Caki2 (cell line): ENCODE measurements around the gene ANKS6. TPM values are rescaled to one million over a fixed set of nuclear protein-coding genes. Genes with fewer than 3 reads are reported as not detected.
"Not testable (repeated sequence)": the region's sequence is repeated elsewhere in the genome, so short reads cannot be mapped to it uniquely, and the experiment has no call there.

Experiments used
- DNase-seq: peaks from one replicate; pipeline ENCODE4 v3.0.0-alpha.2; 2015; ENCODE audit warnings: low read depth
- in situ Hi-C: cut with HindIII; loops from 2 replicates; pipeline ENCODE4 v1.10.0; 2016; ENCODE audit warnings: low sequenced_read_pairs, low pct_unique_long_range_greater_than_20kb, mixed read lengths
- total RNA-seq: library from RNA; depleted of rRNA; stranded (reverse); fragments of >200 nt; shearing (Covaris generic); gene quantifications from 2 replicates; pipeline ENCODE4 v1.2.3, GENCODE V29; 2014; ENCODE audit warnings: low replicate concordance; rRNA removed

The ANKS6 gene
- total RNA-seq, 1 experiment from 2014 or later, result 106 TPM

DNA sequence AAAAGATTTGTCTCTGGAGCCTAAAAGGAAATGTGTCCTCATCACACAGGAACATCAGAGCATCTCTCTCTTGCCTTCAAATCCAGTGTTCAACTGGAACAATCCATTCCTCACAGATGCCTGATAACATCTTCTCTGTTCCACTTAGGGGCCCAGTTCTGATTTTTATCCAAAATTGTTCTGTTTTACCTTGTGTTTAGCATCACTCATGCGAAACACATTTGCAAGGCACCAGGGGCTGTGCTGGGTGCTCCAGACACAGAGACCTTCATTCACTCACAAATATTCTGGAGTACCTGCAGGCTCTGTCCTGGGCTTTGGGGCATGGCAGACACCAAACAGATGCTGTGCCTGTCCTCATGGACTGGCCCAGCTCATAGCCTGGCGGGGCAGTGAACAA lies 101.4 kb downstream of the ANKS6 start:
- in situ Hi-C loops, result no loop called here
- DNase-seq, result no peak

DNA sequence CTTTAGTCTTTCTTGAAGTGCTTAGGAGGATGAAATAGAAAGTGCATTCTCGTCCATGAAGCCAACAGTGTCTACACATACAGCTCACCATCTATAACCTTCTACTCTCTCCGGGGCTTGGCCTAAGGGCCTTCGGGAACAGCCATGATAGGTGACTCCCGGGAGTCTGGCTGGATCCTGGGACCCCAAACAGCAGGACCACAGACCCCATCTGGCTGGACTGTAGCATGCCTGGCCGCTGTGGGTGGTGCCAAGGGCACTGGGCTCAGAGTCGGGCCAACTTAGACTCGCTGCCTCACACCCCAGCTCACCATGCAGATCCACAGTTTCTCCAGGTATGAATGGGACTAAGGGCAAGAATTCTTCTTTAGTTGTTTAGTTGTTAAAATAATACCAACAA lies 104.0 kb downstream of the ANKS6 start:
- no peak for DNase-seq
- in situ Hi-C loops, result no loop called here

DNA sequence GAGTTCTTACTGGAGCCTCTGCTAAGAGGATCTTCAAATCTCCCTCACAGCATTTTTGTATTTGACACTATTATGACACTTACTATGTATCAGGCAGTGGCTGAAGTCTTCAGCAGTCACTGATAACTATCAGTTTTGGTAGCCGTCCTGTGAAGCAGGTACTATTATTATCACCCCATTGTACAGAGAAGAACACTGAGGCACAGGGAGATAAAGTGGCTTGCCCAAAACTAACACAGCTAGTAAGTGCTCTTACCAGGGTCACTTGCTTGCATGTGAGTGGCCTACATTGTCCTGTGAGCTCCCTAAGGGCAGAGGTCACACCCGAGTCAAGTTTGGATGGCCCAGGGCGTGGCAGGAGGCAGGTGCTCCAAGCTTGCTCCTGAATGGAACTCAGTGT lies 104.5 kb downstream of the ANKS6 start:
- no peak for DNase-seq
- in situ Hi-C loops, result no loop called here

DNA sequence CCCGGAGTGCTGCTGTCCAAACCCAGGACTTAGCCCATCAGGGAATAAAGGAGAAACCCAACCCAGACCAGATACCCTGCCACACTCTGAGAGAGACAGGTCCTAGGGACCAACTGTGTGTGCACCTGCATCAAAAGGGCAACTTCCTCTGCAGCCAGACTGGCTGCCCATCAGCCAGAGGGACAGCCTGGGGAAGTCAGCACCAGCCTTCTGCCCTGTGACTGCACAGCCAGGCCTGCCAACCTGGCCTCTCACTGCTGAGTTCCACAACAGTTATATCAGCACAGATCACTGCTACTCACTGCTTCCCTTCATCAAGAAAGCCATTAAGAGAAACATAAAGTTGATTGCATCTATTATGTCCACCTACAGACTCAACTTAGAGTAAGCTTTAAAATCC lies 105.7 kb downstream of the ANKS6 start:
- DNase-seq, result no peak
- in situ Hi-C loops, result no loop called here

DNA sequence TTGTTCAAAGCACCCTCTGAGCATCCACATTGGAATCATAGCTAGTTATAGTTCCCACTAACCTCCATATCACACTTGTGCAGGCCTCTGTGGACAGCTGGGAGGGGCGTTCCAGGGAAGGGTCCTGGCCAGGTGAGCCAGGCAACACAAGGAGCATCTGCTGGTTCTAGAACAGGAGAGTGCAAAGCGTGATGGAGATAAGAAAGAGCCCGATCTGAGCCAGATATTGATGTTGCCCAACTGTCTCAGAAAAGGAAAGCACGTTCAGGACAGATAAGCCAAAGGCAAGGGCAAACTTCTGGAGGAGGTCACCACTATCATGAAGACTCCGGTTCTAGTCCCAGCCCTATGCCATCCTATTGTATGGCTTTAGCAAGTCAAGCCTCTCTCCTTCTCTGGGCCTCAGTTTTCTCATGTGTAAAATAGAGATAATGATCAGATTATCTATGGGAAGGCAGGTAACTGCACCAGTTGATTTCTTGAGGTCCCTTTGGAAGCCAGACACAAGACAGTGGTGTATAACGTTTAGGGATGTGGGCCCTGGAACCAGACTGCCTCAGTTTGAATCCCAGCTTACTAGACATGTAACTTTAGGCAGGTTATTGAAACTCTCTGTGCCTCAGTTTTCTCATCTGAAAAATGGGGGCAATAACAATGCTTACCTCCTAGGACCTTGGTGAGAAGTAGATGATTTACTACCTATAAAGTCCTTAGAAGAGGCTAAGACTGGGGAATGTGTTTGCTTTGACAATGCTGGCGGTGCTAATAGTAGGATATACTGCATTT lies 107.5 kb downstream of the ANKS6 start:
- DNase-seq, result no peak
- in situ Hi-C loops, result no loop called here

DNA sequence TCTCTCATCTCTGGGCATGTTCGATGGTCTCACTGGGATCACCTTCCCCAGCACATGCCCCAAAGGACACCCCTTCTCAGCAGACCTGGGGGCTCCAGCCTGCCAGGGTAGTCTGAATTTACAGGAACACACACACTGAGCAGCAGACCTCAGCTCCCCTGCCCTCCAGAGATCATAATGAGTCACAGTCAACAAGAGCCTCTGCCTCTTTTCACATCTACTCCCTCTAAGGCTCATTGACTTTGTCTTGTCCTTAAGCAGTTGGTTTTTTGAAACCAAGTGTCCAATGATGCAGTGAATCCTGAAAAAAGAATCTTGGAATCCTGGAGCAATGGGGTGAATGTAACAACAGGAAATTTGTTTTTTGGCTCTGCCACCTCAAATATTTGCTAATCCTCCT lies 108.4 kb downstream of the ANKS6 start:
- DNase-seq, result no peak
- in situ Hi-C loops, result no loop called here

DNA sequence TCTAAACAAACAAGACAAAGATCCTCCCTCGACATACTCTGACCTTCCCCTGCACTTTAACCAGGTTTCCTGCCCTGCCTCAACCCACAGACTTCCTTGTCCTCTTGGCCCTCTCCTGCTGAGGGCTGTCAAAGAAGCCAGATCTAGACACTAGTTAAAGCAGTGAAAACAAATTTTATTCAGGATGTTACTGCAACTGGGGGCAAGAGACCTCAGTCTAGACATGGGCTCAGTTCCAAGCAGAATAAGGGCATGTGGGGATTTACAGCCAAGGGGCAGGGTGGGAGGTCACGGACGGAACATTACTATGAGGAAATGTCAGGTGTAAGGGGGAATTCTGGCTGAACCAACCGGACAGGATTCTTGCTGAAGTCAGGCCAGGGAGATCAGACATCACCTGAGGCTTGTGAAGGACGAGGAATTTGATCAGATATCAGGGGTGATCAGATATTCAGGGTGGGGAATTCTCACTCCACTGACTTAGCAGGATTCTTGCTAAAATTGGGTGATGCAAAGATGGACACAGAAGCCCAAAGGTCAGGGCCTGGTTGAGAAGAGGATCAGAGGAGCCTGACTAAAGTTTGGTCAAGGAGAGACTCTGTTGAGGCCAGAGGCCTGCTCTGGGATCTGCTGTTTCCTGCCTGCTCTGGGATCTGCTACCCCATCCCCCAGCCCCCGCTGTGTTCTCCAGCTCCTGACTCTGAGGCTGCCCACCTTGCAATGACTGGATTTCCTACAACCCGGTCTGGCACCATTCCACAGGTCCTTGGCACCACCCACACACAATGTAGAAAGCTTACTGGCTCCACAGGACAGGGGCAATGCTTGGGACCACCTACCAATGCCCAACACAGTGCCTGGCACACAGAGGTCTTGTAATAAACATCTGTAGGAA lies 109.1 kb downstream of the ANKS6 start:
- DNase-seq, result no peak
- in situ Hi-C loops, result no loop called here

DNA sequence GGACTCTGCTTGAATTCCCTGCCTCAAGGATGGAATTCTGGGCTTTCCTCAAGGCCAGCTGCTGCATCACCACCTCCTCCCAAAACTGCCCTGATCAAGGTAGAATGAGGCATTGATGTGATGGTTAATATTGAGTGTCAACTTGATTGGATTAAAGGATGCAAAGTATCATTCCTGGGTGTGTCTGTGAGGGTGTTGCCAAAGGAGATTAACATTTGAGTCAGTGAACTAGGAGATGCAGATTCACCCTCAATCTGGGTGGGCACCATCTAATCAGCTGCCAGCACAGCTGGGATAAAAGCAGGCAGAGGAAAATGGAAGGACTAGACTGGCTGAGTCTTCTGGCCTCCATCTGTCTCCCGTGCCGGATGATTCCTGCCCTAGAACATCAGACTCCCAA lies 111.5 kb downstream of the ANKS6 start:
- in situ Hi-C loops, DNase-seq: not testable (repeated sequence)

Other genes with a start within 250 kb of the ANKS6 start
- gene GABBR2, start 87.6 kb downstream of the ANKS6 start, total RNA-seq, result 0.09 and 0.61 TPM in 2 replicates
- 75.9 and 110 TPM in 2 replicates for gene GALNT12, start 11.1 kb upstream of the ANKS6 start, total RNA-seq
- gene COL15A1, start 147.4 kb upstream of the ANKS6 start, total RNA-seq, result not detected in 2 replicates